GM19025 (cell line): Measurements from ENCODE around the gene CD300H.

Source experiments
- ATAC-seq: cut with Tn5 transposase; IDR thresholded peaks from one replicate; pipeline ENCODE4 v1.9.1; 2021; ENCODE audit warnings: mild to moderate bottlenecking, low read depth, moderate library complexity; ENCODE audit not compliant: unreplicated experiment

CD300H gene

GRCh38 chr17:74567397-74567796 is at the start of gene CD300H:
Gene CD300H (minus strand): TSS chr17:74567509.
- no peak for ATAC-seq

- ATAC-seq: no peak
Measured at GRCh38 chr17:74616696-74617095, 49.4 kb upstream of the CD300H start.

GRCh38 chr17:74612046-74612445 is 44.7 kb upstream of the CD300H start:
- ATAC-seq: no peak

- no peak for ATAC-seq
Measured at GRCh38 chr17:74610108-74610507, 42.8 kb upstream of the CD300H start.

GRCh38 chr17:74608511-74608910 is 41.2 kb upstream of the CD300H start:
- ATAC-seq: no peak

GRCh38 chr17:74607221-74607620 is 39.9 kb upstream of the CD300H start:
- ATAC-seq: no peak

GRCh38 chr17:74606050-74606449 is 38.7 kb upstream of the CD300H start:
- ATAC-seq: no peak

- ATAC-seq: no peak
Measured at GRCh38 chr17:74605361-74605760, 38.1 kb upstream of the CD300H start.

GRCh38 chr17:74604761-74605160 is 37.5 kb upstream of the CD300H start:
- no peak for ATAC-seq

GRCh38 chr17:74604200-74604599 is 36.9 kb upstream of the CD300H start:
- no peak for ATAC-seq

GRCh38 chr17:74603746-74604145 is 36.4 kb upstream of the CD300H start:
- no peak for ATAC-seq

- ATAC-seq: no peak
Measured at GRCh38 chr17:74603037-74603635, 35.8 kb upstream of the CD300H start.

- no peak for ATAC-seq
Measured at GRCh38 chr17:74601944-74602572, 34.7 kb upstream of the CD300H start.

- no peak for ATAC-seq
Measured at GRCh38 chr17:74599448-74599939, 32.2 kb upstream of the CD300H start.

- ATAC-seq: no peak
Measured at GRCh38 chr17:74599023-74599399, 31.7 kb upstream of the CD300H start.

- ATAC-seq: no peak
Measured at GRCh38 chr17:74598346-74599022, 31.2 kb upstream of the CD300H start.

GRCh38 chr17:74597069-74597790 is 29.9 kb upstream of the CD300H start:
- ATAC-seq: no peak

- ATAC-seq: no peak
Measured at GRCh38 chr17:74595037-74595750, 27.9 kb upstream of the CD300H start.

- no peak for ATAC-seq
Measured at GRCh38 chr17:74592087-74592990, 25.0 kb upstream of the CD300H start, which contains the start of gene CD300LD. Gene CD300LD (minus strand): TSS chr17:74592283. CDS start chr17:74592202, 81 bp downstream.
